LNCaP clone FGC (cell line): Measurements from ENCODE around the gene GFPT2.

Experiments used
- DNase-seq: peaks from one replicate; pipeline ENCODE4 v3.0.0-alpha.2; 2011; ENCODE audit warnings: low read depth
- H3K4me3 ChIP-seq: 2 replicates; pipeline ENCODE4 v1.5.1; 2011; ENCODE audit warnings: mild to moderate bottlenecking, low read depth, low read length, control low read depth
- CTCF ChIP-seq: IDR thresholded peaks from 2 replicates; pipeline ENCODE4 v1.5.1; 2012; ENCODE audit warnings: mild to moderate bottlenecking; ENCODE audit not compliant: control insufficient read depth, insufficient read depth; ENCODE audit errors: extremely low read depth

The GFPT2 gene

GRCh38 chr5:180334751-180335613 is 18.2 kb downstream of the GFPT2 start:
- no peak for DNase-seq
- H3K4me3 ChIP-seq, result no peak overlapping the region
- TF ChIP-seq CTCF, result no peak

DNA sequence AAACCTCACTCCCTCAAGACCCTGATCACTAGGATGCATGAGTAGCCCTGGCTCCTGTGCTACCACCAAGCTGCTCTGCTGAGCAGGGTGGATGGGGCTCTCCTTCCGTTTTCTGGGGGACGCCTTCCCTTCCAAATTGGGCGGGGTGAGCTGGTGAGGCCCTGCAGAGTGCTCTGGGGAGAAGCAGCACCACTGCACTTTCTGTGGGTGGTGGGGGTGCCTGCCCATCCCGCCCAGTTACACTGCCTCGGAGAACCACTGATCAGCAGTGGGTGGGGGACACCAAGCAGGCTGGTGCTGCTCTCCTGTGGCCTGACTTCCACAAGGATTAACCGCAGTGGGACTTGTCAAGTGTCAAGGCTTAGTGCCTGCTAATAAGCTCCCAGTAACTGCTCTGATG is 19.0 kb downstream of the GFPT2 start:
- TF ChIP-seq CTCF, result no peak
- no peak for DNase-seq
- no peak overlapping the region for H3K4me3 ChIP-seq

DNA sequence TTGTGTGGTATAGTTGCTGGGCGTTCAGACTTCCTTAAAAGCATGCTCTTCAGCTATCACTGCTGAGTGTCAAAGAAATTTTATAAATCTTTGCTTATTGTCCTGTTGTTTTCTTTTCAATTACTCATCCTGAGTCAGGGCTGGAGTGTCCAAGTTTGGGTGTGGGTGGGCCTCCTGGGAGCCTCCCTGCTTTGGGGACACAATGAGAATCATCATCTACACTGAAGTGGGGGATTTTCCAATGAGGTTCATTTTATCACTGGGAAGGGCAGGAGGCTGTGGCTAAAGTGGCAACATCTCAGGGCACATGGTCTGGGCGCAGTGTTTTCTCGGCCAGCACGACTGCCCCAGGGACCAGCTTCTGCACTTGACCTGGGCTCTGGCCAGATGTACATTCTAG is 19.5 kb downstream of the GFPT2 start:
- no peak overlapping the region for H3K4me3 ChIP-seq
- DNase-seq, result no peak
- TF ChIP-seq CTCF, result no peak

GRCh38 chr5:180332861-180333260 is 20.3 kb downstream of the GFPT2 start:
- no peak overlapping the region for H3K4me3 ChIP-seq
- no peak for TF ChIP-seq CTCF
- DNase-seq, result no peak

- no peak for DNase-seq
- no peak for TF ChIP-seq CTCF
- no peak overlapping the region for H3K4me3 ChIP-seq
Observed at GRCh38 chr5:180332051-180332517, 21.1 kb downstream of the GFPT2 start.

DNA sequence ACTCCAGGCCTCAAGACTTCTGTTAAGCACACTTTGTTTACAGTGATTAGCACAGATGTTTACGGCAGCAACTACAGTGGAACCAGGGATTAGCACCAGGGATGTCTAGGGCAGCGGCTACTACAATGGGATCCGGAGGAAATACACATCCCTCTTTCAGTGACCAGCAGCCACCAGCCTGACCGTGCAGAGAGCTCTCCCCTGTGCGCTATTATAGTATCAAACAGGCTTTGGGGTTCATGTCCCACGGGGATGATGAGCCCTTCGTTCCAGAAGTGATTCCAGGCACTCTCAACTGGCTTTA is 21.5 kb downstream of the GFPT2 start:
- no peak for TF ChIP-seq CTCF
- no peak overlapping the region for H3K4me3 ChIP-seq
- DNase-seq, result no peak

DNA sequence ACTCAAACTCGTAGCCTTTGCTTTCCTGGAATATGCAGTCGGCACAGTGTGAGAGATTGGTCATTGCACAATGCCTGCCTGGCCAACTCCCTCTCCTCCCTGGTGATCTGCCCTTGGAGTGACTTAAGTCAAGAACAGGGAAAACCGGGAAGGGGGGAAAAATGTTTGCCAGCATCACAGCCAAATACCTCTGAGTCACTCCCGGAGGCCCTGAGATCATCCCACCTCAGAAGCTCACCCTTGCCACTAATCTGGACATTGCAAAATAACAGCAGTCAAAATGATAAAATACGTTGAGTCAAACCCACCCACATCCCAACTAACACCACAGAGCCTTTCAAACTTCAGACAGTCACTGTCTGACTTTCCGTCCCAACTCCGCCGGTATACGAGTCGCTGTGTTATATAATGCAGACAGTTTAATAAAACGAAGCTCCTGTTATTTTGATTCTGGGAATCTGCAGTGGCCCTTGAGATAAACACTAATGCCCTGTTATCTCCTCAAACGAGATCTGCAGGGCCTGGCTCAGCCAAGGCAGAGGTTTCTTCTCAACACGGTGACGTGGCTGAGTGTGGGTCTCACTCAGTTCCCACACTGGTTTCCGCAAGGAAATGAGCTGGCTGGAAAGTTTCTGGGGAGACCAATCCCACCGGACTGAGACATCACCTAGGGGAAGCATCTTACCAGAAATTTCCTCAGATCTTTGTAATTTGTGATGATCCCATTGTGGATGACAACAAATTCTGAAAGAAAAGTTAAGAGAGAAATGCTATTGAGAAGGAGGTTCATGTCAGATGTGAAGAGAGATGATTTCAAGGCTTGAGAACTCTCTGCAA is 22.1 kb downstream of the GFPT2 start:
- no peak overlapping the region for H3K4me3 ChIP-seq
- no peak for TF ChIP-seq CTCF
- DNase-seq, result no peak
